H9 (cell line): ENCODE results near the gene GAR1. TPM values are rescaled to one million over a fixed set of nuclear protein-coding genes. Genes with fewer than 3 reads are reported as not detected.

ENCODE experiments used
- DNase-seq: peaks from one replicate; pipeline ENCODE4 v3.0.0-alpha.2; 2017
- H2AFZ ChIP-seq: one replicate; pipeline ENCODE4 v1.6.1; 2013; ENCODE audit warnings: mild to moderate bottlenecking, low read length, control low read depth, moderate library complexity
- H2AK5ac ChIP-seq: 2 replicates; pipeline ENCODE4 v1.6.1; 2013; ENCODE audit warnings: low read length, control low read depth, mixed read lengths; ENCODE audit not compliant: insufficient read length
- H2BK120ac ChIP-seq: one replicate; pipeline ENCODE4 v1.6.1; 2013; ENCODE audit warnings: low read depth, mild to moderate bottlenecking, low read length, control low read depth, inconsistent platforms; ENCODE audit not compliant: poor library complexity, severe bottlenecking
- H2BK12ac ChIP-seq: 2 replicates; pipeline ENCODE4 v1.6.1; 2013; ENCODE audit warnings: low read length, control low read depth, mixed read lengths, low read depth; ENCODE audit not compliant: insufficient read length
- H2BK15ac ChIP-seq: 2 replicates; pipeline ENCODE4 v1.6.1; 2013; ENCODE audit warnings: low read depth, low read length, control low read depth
- H2BK20ac ChIP-seq: one replicate; pipeline ENCODE4 v1.6.1; 2013; ENCODE audit warnings: low read depth, mild to moderate bottlenecking, low read length, control low read depth, inconsistent platforms; ENCODE audit not compliant: poor library complexity, severe bottlenecking
- H2BK5ac ChIP-seq: 2 replicates; pipeline ENCODE4 v1.6.1; 2013; ENCODE audit warnings: low read length, control low read depth, mixed read lengths; ENCODE audit not compliant: insufficient read length
- H3K14ac ChIP-seq: 2 replicates; pipeline ENCODE4 v1.6.1; 2013; ENCODE audit warnings: low read length, control low read depth; ENCODE audit not compliant: insufficient read depth
- H3K18ac ChIP-seq: 2 replicates; pipeline ENCODE4 v1.6.1; 2013; ENCODE audit warnings: low read depth, mild to moderate bottlenecking, mixed read lengths, low read length, control low read depth; ENCODE audit not compliant: insufficient read length
- H3K23ac ChIP-seq: 2 replicates; pipeline ENCODE4 v1.6.1; 2013; ENCODE audit warnings: low read length, control low read depth, mixed read lengths, low read depth; ENCODE audit not compliant: insufficient read length
- H3K23me2 ChIP-seq: 2 replicates; pipeline ENCODE4 v1.6.1; 2013; ENCODE audit warnings: low read depth, mild to moderate bottlenecking, mixed read lengths, low read length, control low read depth; ENCODE audit not compliant: insufficient read length, poor library complexity, severe bottlenecking
- H3K27ac ChIP-seq: 2 replicates; pipeline ENCODE4 v1.5.1; 2013; ENCODE audit warnings: low read length, control low read depth, mixed read lengths, low read depth; ENCODE audit not compliant: insufficient read length
- H3K27me3 ChIP-seq: 2 replicates; pipeline ENCODE4 v1.6.1; 2013; ENCODE audit warnings: low read length, control low read depth, inconsistent platforms; ENCODE audit not compliant: insufficient read depth
- H3K4ac ChIP-seq: 2 replicates; pipeline ENCODE4 v1.6.1; 2013; ENCODE audit warnings: low read depth, mild to moderate bottlenecking, control low read depth, inconsistent platforms, low read length, moderate library complexity
- H3K4me1 ChIP-seq: 2 replicates; pipeline ENCODE4 v1.6.1; 2013; ENCODE audit warnings: low read length, control low read depth, inconsistent platforms; ENCODE audit not compliant: insufficient read depth
- H3K4me2 ChIP-seq: 2 replicates; pipeline ENCODE4 v1.6.1; 2013; ENCODE audit warnings: low read length, control low read depth, mixed read lengths; ENCODE audit not compliant: insufficient read length, insufficient read depth
- H3K56ac ChIP-seq: 2 replicates; pipeline ENCODE4 v1.6.1; 2013; ENCODE audit warnings: low read depth, mild to moderate bottlenecking, mixed read lengths, low read length, control low read depth; ENCODE audit not compliant: insufficient read length
- H3K79me1 ChIP-seq: 2 replicates; pipeline ENCODE4 v1.6.1; 2013; ENCODE audit warnings: low read depth, mild to moderate bottlenecking, moderate library complexity, low read length, control low read depth, inconsistent platforms; ENCODE audit not compliant: insufficient read depth, poor library complexity, severe bottlenecking
- H3K79me2 ChIP-seq: 2 replicates; pipeline ENCODE4 v1.6.1; 2013; ENCODE audit warnings: low read length, control low read depth, inconsistent platforms; ENCODE audit not compliant: insufficient read depth
- H3K9ac ChIP-seq: 2 replicates; pipeline ENCODE4 v1.6.1; 2013; ENCODE audit warnings: low read length, control low read depth, mixed read lengths; ENCODE audit not compliant: insufficient read length; ENCODE audit errors: extremely low read depth
- H3K9me3 ChIP-seq: one replicate; pipeline ENCODE4 v1.6.1; 2013; ENCODE audit warnings: low read depth, low read length, inconsistent platforms; ENCODE audit not compliant: control insufficient read depth
- H3T11ph ChIP-seq: one replicate; pipeline ENCODE4 v1.6.1; 2013; ENCODE audit warnings: mild to moderate bottlenecking, low read length, control low read depth, inconsistent platforms
- H4K20me1 ChIP-seq: one replicate; pipeline ENCODE4 v1.6.1; 2013; ENCODE audit not compliant: control insufficient read depth, insufficient read length, insufficient read depth
- H4K5ac ChIP-seq: 2 replicates; pipeline ENCODE4 v1.6.1; 2013; ENCODE audit warnings: low read depth, mild to moderate bottlenecking, mixed read lengths, low read length, control low read depth; ENCODE audit not compliant: insufficient read length
- H4K8ac ChIP-seq: replicated peaks from 2 replicates; pipeline ENCODE4 v1.6.1; 2013; ENCODE audit warnings: low read length, control low read depth, mixed read lengths, low read depth; ENCODE audit not compliant: insufficient read length
- H4K91ac ChIP-seq: 2 replicates; pipeline ENCODE4 v1.6.1; 2013; ENCODE audit warnings: low read depth, mild to moderate bottlenecking, moderate library complexity, mixed read lengths, low read length, control low read depth; ENCODE audit not compliant: insufficient read length
- H3K27ac Mint-ChIP-seq, 3 experiments: 2 replicates in 2 of 3; 3 replicates in 1 of 3; pipeline ENCODE4 v1.8.0; 2020 to 2021; ENCODE audit warnings: mixed read lengths in 3 of 3, mild to moderate bottlenecking in 1 of 3, moderate library complexity in 1 of 3
- H3K27me3 Mint-ChIP-seq: 2 replicates; pipeline ENCODE4 v1.8.0; 2021; ENCODE audit warnings: low read depth, mild to moderate bottlenecking, moderate library complexity, mixed read lengths
- H3K36me3 Mint-ChIP-seq, 3 experiments: 2 replicates in 2 of 3; 3 replicates in 1 of 3; pipeline ENCODE4 v1.8.0; 2020 to 2021; ENCODE audit warnings: low read depth in 3 of 3, mixed read lengths in 3 of 3; ENCODE audit not compliant: insufficient read depth in 1 of 3
- H3K4me1 Mint-ChIP-seq, 2 experiments: 2 replicates each; pipeline ENCODE4 v1.8.0; 2020; ENCODE audit warnings: mixed read lengths in 2 of 2
- H3K4me3 Mint-ChIP-seq, 2 experiments: 2 replicates in 1 of 2; 3 replicates in 1 of 2; pipeline ENCODE4 v1.8.0; 2020 to 2021; ENCODE audit warnings: mild to moderate bottlenecking in 2 of 2, mixed read lengths in 2 of 2, moderate library complexity in 1 of 2
- H3K9me3 Mint-ChIP-seq, 2 experiments: 2 replicates in 1 of 2; 3 replicates in 1 of 2; pipeline ENCODE4 v1.8.0; 2020; ENCODE audit warnings: mild to moderate bottlenecking in 2 of 2, mixed read lengths in 2 of 2, moderate library complexity in 1 of 2
- CTCF ChIP-seq: fragments of 200-600 bp; sonication (generic); conservative IDR thresholded peaks from 3 replicates; pipeline ENCODE4 v1.8.0; 2021; ENCODE audit warnings: antibody characterized with exemption, mild to moderate bottlenecking
- WGBS: extraction: QIAGEN DNeasy Blood & Tissue Kit; methylation state at CpG from one replicate; pipeline ENCODE4 v1.1.7; 2013; ENCODE audit warnings: missing lambda C conversion rate, low lambda C conversion rate, mixed read lengths; ENCODE audit not compliant: insufficient read length; ENCODE audit errors: extremely low coverage; 5-methylcytosine and 5-hydroxymethylcytosine counted together
- total RNA-seq: library from RNA; stranded (reverse); gene quantifications from 2 replicates; pipeline ENCODE4 v1.2.1, GENCODE V29; 2021

GAR1 gene
- total RNA-seq, 1 experiment from 2014 or later = 45.3 TPM

- Histone ChIP-seq H3K9me3 (no peaks in the 10 kb centered on the region), H3K4me2 (no peak overlapping the region), H3K18ac (no peak overlapping the region), H3K79me1 (no peaks in the 10 kb centered on the region), H3K4me1 (no peaks in the 10 kb centered on the region), H3K14ac (no peak overlapping the region), H3K27me3 (no peaks in the 10 kb centered on the region), H2BK5ac (no peak overlapping the region), H2BK15ac (no peak overlapping the region), H2AFZ (no peak overlapping the region), H2AK5ac (no peak overlapping the region), H4K20me1 (no peaks in the 10 kb centered on the region), H4K5ac (no peak overlapping the region), H3K27ac (no peak overlapping the region), H3K9ac (no peak overlapping the region), H3T11ph (no peak overlapping the region), H4K91ac (no peak overlapping the region), H2BK20ac (no peak overlapping the region), H3K79me2 (no peaks in the 10 kb centered on the region), H3K4ac (no peak overlapping the region), H3K23ac (no peak overlapping the region), H3K23me2 (no peaks in the 10 kb centered on the region), H2BK120ac (no peak overlapping the region), H4K8ac (no peak overlapping the region), H2BK12ac (no peak overlapping the region), H3K56ac (no peak overlapping the region)
- H3K36me3 Mint-ChIP-seq = no peaks in the 10 kb centered on the region
- no peaks in the 10 kb centered on the region; the same call in 1 of the 2 replicates for H3K27me3 Mint-ChIP-seq
- peaks cover 0 to 2% of the 10 kb centered on the region in 2 experiments; a peak in 2 of 5 replicates for H3K9me3 Mint-ChIP-seq
- WGBS = no CpG with 5 or more reads among the region's 1 CpG
- no peak overlapping the region for H3K4me3 Mint-ChIP-seq
- TF ChIP-seq CTCF = no peak
- DNase-seq = no peak
- no peaks in the 10 kb centered on the region for H3K4me1 Mint-ChIP-seq
- no peak overlapping the region for H3K27ac Mint-ChIP-seq
These were observed 27.8 kb upstream of the GAR1 start for GRCh38 chr4:109787807-109788206.
